Measurements from ENCODE around the gene CTNNA1. TPM values are rescaled to one million over a fixed set of nuclear protein-coding genes. Genes with fewer than 3 reads are reported as not detected.
"Not testable (repeated sequence)": the region's sequence is repeated elsewhere in the genome, so short reads cannot be mapped to it uniquely, and the experiment has no call there.

The CTNNA1 gene
- total and polyA plus RNA-seq, 2 experiments from 2014 or later: 194 to 393 TPM

- no peak for TF ChIP-seq EZH2phosphoT487 (IDR thresholded peaks at IDR 0.05; ENCODE audit: insufficient read depth, low read depth)
- no peak for TF ChIP-seq EZH2 (IDR thresholded peaks at IDR 0.05; ENCODE audit: insufficient read depth, poor library complexity, severe bottlenecking)
- Histone ChIP-seq H3K4me3 (no peak overlapping the region), H3K27me3 (replicated peaks; ENCODE audit: insufficient read depth) (no peaks in the 10 kb centered on the region), H3K9me2 (ENCODE audit: insufficient read depth) (no peaks in the 10 kb centered on the region), H2AFZ (no peak overlapping the region), H3K4me1 (ENCODE audit: insufficient read depth) (no peaks in the 10 kb centered on the region; the same call in 1 of the 2 replicates), H3K9ac (no peak overlapping the region), H3K9me3 (ENCODE audit: low read depth) (no peaks in the 10 kb centered on the region), H3K36me3 (ENCODE audit: low read depth) (no peaks in the 10 kb centered on the region), H3K79me2 (ENCODE audit: insufficient read depth) (no peaks in the 10 kb centered on the region), H3F3A (ENCODE audit: insufficient read depth) (no peaks in the 10 kb centered on the region), H3K4me2 (ENCODE audit: unreplicated experiment) (no peak overlapping the region), H3K27ac (no peak overlapping the region), H4K20me1 (ENCODE audit: insufficient read depth) (no peaks in the 10 kb centered on the region)
- no peak for DNase-seq
- in situ Hi-C loops (cut with MboI): no loop called here
- WGBS, 2 experiments (ENCODE audit: low coverage in 1 of 2, low lambda C conversion rate in 2 of 2, missing lambda C conversion rate in 2 of 2): 68 to 72% methylated on average over 4 of the region's 4 CpGs
These were observed 9.7 kb upstream of the CTNNA1 start for GRCh38 chr5:138743484-138743883.

GRCh38 chr5:138745268-138745667, 8.0 kb upstream of the CTNNA1 start:
- 92% methylated on average over 6 of the region's 6 CpGs for WGBS, 2 experiments (ENCODE audit: low coverage in 1 of 2, low lambda C conversion rate in 2 of 2, missing lambda C conversion rate in 2 of 2)
- TF ChIP-seq EZH2 (IDR thresholded peaks at IDR 0.05; ENCODE audit: insufficient read depth, poor library complexity, severe bottlenecking) (no peak), EZH2phosphoT487 (IDR thresholded peaks at IDR 0.05; ENCODE audit: insufficient read depth, low read depth) (no peak)
- no peaks in the 10 kb centered on the region for H3K9me2 ChIP-seq (ENCODE audit: insufficient read depth)

GRCh38 chr5:138748630-138749081, 4.6 kb upstream of the CTNNA1 start:
- no peaks in the 10 kb centered on the region for H3K27me3 ChIP-seq (replicated peaks; ENCODE audit: insufficient read depth)
- no peaks in the 10 kb centered on the region for H3K9me3 ChIP-seq (ENCODE audit: low read depth)
- no peak overlapping the region for H3K9ac ChIP-seq
- TF ChIP-seq EZH2phosphoT487 (IDR thresholded peaks at IDR 0.05; ENCODE audit: insufficient read depth, low read depth) (no peak), EZH2 (IDR thresholded peaks at IDR 0.05; ENCODE audit: insufficient read depth, poor library complexity, severe bottlenecking) (no peak)
- in situ Hi-C loops (cut with MboI): no loop called here
- no peak overlapping the region for H3K27ac ChIP-seq
- no peaks in the 10 kb centered on the region for H3K4me1 ChIP-seq (ENCODE audit: insufficient read depth)
- H3K79me2 ChIP-seq (ENCODE audit: insufficient read depth): peaks cover 2% of the 10 kb centered on the region; the same call in 1 of the 2 replicates
- 86 to 92% methylated on average over 6 of the region's 6 CpGs for WGBS, 2 experiments (ENCODE audit: low coverage in 1 of 2, low lambda C conversion rate in 2 of 2, missing lambda C conversion rate in 2 of 2)
- H4K20me1 ChIP-seq (ENCODE audit: insufficient read depth): no peaks in the 10 kb centered on the region
- no peak overlapping the region for H3K4me2 ChIP-seq (ENCODE audit: unreplicated experiment)
- no peaks in the 10 kb centered on the region for H3K36me3 ChIP-seq (ENCODE audit: low read depth)
- H3F3A ChIP-seq (ENCODE audit: insufficient read depth): no peaks in the 10 kb centered on the region
- peak; percentile 12 for DNase-seq
- H3K9me2 ChIP-seq (ENCODE audit: insufficient read depth): no peaks in the 10 kb centered on the region
- no peak overlapping the region for H2AFZ ChIP-seq
- H3K4me3 ChIP-seq: no peak overlapping the region

More at GRCh38 chr5:138745268-138745667, 8.0 kb upstream of the CTNNA1 start:
- no peak overlapping the region for H3K4me2 ChIP-seq (ENCODE audit: unreplicated experiment)
- no peaks in the 10 kb centered on the region for H3K27me3 ChIP-seq (replicated peaks; ENCODE audit: insufficient read depth)
- H4K20me1 ChIP-seq (ENCODE audit: insufficient read depth): no peaks in the 10 kb centered on the region
- H3K9ac ChIP-seq: no peak overlapping the region
- H3K4me1 ChIP-seq (ENCODE audit: insufficient read depth): no peaks in the 10 kb centered on the region; the same call in 1 of the 2 replicates
- H3K4me3 ChIP-seq: no peak overlapping the region
- no peak overlapping the region for H3K27ac ChIP-seq
- no peak overlapping the region for H2AFZ ChIP-seq
- no peaks in the 10 kb centered on the region for H3F3A ChIP-seq (ENCODE audit: insufficient read depth)
- no peaks in the 10 kb centered on the region for H3K36me3 ChIP-seq (ENCODE audit: low read depth)
- no peaks in the 10 kb centered on the region for H3K9me3 ChIP-seq (ENCODE audit: low read depth)
- no peaks in the 10 kb centered on the region for H3K79me2 ChIP-seq (ENCODE audit: insufficient read depth)
- in situ Hi-C loops (cut with MboI): no loop called here
- no peak for DNase-seq

GRCh38 chr5:138751344-138751743, 1.9 kb upstream of the CTNNA1 start:
- Histone ChIP-seq H3F3A (ENCODE audit: insufficient read depth) (peaks cover 11% of the 10 kb centered on the region), H3K79me2 (ENCODE audit: insufficient read depth) (peaks cover 29% of the 10 kb centered on the region), H3K4me1 (ENCODE audit: insufficient read depth) (peaks cover 12% of the 10 kb centered on the region)
- H3K4me2 ChIP-seq (ENCODE audit: unreplicated experiment); H3K27ac ChIP-seq; H3K36me3 ChIP-seq (ENCODE audit: low read depth); H4K20me1 ChIP-seq (ENCODE audit: insufficient read depth); H3K27me3 ChIP-seq (replicated peaks; ENCODE audit: insufficient read depth); H3K9me2 ChIP-seq (ENCODE audit: insufficient read depth); H3K4me3 ChIP-seq; DNase-seq; in situ Hi-C loops (cut with MboI); H3K9ac ChIP-seq; H3K9me3 ChIP-seq (ENCODE audit: low read depth); H2AFZ ChIP-seq: not testable (repeated sequence)
- WGBS, 2 experiments (ENCODE audit: low coverage in 1 of 2, low lambda C conversion rate in 2 of 2, missing lambda C conversion rate in 2 of 2): 89 to 96% methylated on average over 2 of the region's 2 CpGs
